Measurements from ENCODE around the gene CMTM7. TPM values are rescaled to one million over a fixed set of nuclear protein-coding genes. Genes with fewer than 3 reads are reported as not detected.

Gene CMTM7
- total RNA-seq, 1 experiment from 2014 or later = 62.6 TPM

- ATAC-seq (peak; percentile 27; the same call in 1 of the 2 replicates), DNase-seq (ENCODE audit: low read depth, low spot score) (no peak)
- no TSS peak for BruUV-seq (replicated peaks)
- no peaks in the 10 kb centered on the region for H3K27me3 ChIP-seq (ENCODE audit: insufficient read depth, low read length)
- ChIA-PET POLR2A (no interaction called here), RAD21 (ENCODE audit: low non-redundant PET in 1 of 2, low total read pairs in 2 of 2, uncharacterized antibody in 2 of 2, unreplicated experiment in 2 of 2) (no interaction called here), CTCF (no interaction called here)
- peak overlapping the region; percentile 3; the same call in 1 of the 2 replicates for H3K27ac ChIP-seq (ENCODE audit: low read depth, low read length)
- no peak overlapping the region for H3K9ac ChIP-seq (ENCODE audit: low read length)
- TF ChIP-seq EZH2 (IDR thresholded peaks at IDR 0.05) = no peak
- TF ChIP-seq ZNF274 (IDR thresholded peaks at IDR 0.05; ENCODE audit: low read depth, low read length) = no peak
- TF ChIP-seq SIN3A (IDR thresholded peaks at IDR 0.05; ENCODE audit: low read depth) = no peak
- no peak for TF ChIP-seq SP1 (IDR thresholded peaks at IDR 0.05; ENCODE audit: low read depth)
- no peak for TF ChIP-seq POLR2AphosphoS5 (IDR thresholded peaks at IDR 0.05; ENCODE audit: low read depth, low read length)
- TF ChIP-seq REST (IDR thresholded peaks at IDR 0.05; ENCODE audit: low read depth) = no peak
- TF ChIP-seq EGR1 (IDR thresholded peaks at IDR 0.05; ENCODE audit: low read depth) = no peak; the same call in 1 of the 2 replicates
- TF ChIP-seq TCF7L2 (IDR thresholded peaks at IDR 0.05; ENCODE audit: borderline replicate concordance, extremely low read depth, insufficient read depth, insufficient read length) = no peak
- no peak for TF ChIP-seq JUND (IDR thresholded peaks at IDR 0.05)
- no peak for TF ChIP-seq ZBTB33 (IDR thresholded peaks at IDR 0.05; ENCODE audit: extremely low read depth, insufficient replicate concordance, low read length)
- no peak for TF ChIP-seq ATF3 (IDR thresholded peaks at IDR 0.05)
- no peak for TF ChIP-seq CBX3 (IDR thresholded peaks at IDR 0.05; ENCODE audit: low read depth)
- no peaks in the 10 kb centered on the region for H3K9me3 ChIP-seq (ENCODE audit: control insufficient read depth in 1 of 2, insufficient read depth in 1 of 2, low read depth in 1 of 2, low read length in 2 of 2)
- no peaks in the 10 kb centered on the region for H3K9me2 ChIP-seq (ENCODE audit: insufficient read depth)
- H3K4me3 ChIP-seq (replicated peaks in 1 of 2; ENCODE audit: low read depth in 1 of 2, low read length in 2 of 2) = no peak overlapping the region
- peak overlapping the region; percentile 44 for H3K4me2 ChIP-seq (ENCODE audit: low read length)
- H3K4me1 ChIP-seq (ENCODE audit: control insufficient read depth in 1 of 2, insufficient read depth in 2 of 2, low read length in 2 of 2) = peaks cover 2 to 57% of the 10 kb centered on the region in 2 experiments; a peak in 2 of 4 replicates
- peaks cover 7% of the 10 kb centered on the region; the same call in 1 of the 2 replicates for H4K20me1 ChIP-seq (ENCODE audit: insufficient read depth)
- no peak overlapping the region for H2AFZ ChIP-seq (ENCODE audit: low read depth, low read length, poor library complexity, severe bottlenecking)
- intact Hi-C loops (cut with micrococcal nuclease) = no loop called here
- H3K36me3 ChIP-seq (ENCODE audit: control insufficient read depth in 1 of 2, insufficient read depth in 2 of 2, low read length in 2 of 2) = peaks cover 0 to 14% of the 10 kb centered on the region in 2 experiments; a peak in 2 of 4 replicates
- peaks cover 89% of the 10 kb centered on the region for H3K79me2 ChIP-seq (ENCODE audit: insufficient read depth, low read length)
These were observed 51.1 kb downstream of the CMTM7 start for GRCh38 chr3:32442766-32443165.

Data from HCT116 (cell line).